Smooth muscle cell of bladder (primary cell): ENCODE measurements around the gene RASGRP4. TPM values are rescaled to one million over a fixed set of nuclear protein-coding genes. Genes with fewer than 3 reads are reported as not detected.

Experiments
- total RNA-seq: library from RNA; depleted of rRNA; stranded (reverse); fragments of >200 nt; gene quantifications from 2 replicates; pipeline ENCODE4 v1.2.3, GENCODE V29; 2014

Gene RASGRP4, protein sequence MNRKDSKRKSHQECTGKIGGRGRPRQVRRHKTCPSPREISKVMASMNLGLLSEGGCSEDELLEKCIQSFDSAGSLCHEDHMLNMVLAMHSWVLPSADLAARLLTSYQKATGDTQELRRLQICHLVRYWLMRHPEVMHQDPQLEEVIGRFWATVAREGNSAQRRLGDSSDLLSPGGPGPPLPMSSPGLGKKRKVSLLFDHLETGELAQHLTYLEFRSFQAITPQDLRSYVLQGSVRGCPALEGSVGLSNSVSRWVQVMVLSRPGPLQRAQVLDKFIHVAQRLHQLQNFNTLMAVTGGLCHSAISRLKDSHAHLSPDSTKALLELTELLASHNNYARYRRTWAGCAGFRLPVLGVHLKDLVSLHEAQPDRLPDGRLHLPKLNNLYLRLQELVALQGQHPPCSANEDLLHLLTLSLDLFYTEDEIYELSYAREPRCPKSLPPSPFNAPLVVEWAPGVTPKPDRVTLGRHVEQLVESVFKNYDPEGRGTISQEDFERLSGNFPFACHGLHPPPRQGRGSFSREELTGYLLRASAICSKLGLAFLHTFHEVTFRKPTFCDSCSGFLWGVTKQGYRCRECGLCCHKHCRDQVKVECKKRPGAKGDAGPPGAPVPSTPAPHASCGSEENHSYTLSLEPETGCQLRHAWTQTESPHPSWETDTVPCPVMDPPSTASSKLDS
- not detected in 2 replicates for total RNA-seq

DNA sequence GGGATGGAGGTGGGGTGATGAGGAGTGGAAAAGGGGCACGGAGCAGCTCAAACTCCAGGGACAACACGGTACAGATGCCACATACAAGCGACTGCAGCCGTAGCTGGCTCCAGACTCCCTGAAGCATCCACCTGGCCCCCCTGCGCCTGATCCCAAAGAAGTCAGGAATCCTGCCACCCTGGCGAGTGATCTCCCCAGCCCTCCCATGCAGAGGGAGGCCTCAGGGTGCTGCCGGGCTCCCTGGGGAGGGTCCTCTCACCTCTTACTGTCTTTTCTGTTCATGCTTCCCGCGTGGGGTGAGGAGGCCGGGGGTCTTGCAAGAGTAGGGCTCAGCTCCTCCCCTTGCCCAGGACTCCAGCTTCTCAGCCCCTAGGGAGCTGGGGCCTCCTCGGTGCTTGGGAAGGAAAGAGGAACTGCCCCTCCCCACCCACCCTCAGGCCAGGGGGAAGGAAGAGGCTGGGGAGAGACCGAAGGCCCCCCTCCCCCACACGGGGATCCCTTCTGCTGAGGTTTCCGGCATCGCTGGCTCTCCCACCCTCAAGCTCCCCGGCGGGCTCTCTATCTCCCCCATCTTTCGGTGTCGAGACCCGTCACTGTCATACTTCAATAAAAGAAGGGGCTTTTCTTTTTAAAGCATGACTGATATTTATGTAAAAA lies at the start of gene RASGRP4:
TSS of gene RASGRP4 (minus strand) at position 410 of the 657 bp plus-strand sequence. CDS start at position 282, 128 bp downstream.

DNA sequence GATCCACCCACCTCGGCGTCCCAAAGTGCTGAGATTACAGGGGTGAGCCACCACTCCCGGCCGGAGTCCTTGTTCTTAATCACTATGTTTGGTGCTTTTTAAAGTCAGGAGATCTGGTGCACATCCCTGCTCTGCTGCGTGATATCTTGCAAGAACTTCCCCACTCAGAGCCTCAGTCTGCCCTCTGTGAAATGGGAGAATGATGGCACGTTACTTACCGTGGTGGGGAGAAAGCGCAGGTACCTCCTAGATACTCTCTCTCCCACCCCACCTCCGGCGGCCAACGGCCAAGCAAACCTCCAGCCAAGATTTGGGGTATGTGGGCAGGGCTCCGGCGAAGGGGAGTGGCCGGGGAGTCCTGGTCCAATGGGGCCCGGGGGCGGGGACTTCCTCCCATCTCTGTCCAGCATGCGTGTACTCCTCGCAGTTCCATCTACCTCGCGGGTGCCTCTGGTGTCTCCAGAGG lies 7.3 kb upstream of the RASGRP4 start, which contains the start of gene RYR1:
TSS of gene RYR1 (plus strand) at position 424 of the 466 bp plus-strand sequence. CDS start 139 bp downstream, outside the sequence.

DNA sequence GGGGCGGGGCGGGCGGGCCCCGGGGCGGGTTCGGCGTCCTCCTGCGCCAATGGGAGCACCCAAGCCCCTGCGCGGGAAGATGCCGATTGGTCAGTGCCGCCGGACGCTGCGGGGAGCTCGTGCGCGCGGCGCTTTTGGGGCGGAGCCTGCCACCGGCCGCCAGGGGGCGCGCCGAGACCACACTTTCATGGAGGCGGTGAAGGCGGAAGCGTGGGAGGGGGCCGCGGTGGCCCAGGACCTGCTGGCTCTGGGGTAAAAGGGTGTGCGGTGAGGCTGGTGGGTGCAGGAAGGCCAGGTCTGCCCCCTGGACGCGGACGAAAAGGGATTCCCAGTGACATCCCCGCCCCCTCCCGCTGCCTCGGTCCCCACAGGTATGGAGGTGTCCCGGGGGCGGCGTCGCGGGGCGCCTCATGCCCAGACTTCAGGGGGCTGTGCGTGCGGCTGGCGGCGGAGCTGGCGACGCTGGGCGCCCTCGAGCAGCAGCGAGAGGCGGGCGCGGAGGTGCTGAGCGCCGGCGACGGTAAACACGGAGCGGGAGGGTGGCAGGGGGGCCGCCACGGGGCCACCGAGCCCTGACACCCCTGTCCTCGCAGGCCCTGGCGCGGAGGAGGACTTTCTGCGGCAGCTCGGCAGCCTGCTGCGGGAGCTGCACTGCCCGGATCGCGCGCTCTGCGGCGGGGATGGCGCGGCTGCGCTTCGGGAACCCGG lies 22.9 kb downstream of the RASGRP4 start, which contains the start of gene FAM98C:
TSS of gene FAM98C (plus strand) at position 127 of the 708 bp plus-strand sequence. CDS start at position 188, 61 bp downstream.

DNA sequence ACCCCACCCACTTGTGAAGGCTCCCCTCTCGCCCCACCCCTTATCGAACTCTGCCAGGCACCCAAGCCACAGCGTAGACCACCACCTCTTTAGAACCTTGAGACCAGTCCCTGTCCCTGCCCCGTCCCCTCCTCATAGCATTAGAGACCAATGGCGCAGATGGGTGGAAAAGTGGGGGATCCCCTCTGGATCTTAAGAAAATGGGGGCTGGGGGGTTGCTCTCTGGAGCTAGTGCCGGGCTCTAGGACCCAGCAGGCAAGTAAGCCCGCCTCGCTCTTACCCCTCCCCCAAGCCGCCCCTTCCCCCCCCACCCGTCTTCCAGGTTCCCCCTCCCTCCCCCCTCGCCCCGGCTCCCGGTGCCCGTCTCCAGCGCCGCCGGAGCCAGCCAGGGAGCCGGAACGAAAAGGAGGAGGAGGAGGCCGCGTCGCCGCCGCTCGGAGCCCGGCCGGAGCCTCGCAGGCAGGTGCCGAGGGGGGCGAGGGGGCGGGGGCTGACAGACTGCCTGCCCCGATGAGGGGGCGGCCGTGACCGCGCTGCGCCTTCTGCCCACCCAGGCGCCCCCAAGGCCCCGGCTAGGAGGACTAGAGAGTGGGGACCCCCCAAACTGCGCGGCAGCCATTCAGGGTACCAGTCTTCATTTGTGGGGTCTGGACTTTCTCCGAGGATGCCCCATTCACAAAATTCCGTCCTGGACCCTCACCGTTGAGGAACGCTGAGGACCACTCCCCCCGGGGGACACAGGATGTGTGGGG lies 37.5 kb downstream of the RASGRP4 start, which contains the start of gene SPRED3:
TSS of gene SPRED3 (plus strand) at position 349 of the 752 bp plus-strand sequence. CDS start 1,606 bp downstream, outside the sequence.

DNA sequence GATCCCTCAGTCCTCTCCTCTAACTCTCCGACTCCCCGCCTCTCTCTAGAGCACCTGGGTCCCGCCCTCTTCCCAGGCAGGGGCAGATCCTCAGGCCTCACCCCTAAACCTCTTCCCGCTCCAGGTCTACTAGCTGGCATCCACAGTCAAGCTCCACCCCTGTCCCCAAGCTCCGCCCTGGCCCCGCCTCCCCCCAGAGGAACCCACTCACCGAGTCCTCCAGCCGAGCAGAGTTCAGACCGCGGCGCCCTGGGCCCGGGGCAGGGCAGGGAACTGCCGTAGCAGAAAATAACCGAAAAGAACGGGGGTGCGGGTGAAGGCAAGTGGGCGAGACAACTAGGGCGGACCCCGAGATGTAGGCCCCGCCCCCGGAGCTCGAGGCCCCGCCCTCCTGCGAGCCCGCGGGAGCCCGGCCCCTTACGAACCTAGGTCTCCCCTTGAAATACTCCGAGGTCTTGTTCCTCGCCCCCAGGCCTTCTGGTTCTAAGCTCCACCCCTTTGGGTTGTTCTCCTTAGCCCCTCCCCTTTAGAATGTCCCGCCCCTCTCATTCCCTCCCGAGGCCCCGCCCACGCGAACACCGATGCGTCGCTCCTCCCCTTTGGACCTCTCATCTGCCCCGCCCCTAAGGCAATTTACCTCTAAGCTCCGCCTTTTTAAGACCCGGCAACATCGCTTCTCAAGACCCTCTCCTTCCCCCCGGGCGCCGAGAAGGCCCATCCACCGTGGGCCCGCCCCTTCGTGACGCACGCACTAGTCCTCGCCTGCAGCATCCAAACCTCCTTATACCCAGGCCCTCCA lies 38.3 kb downstream of the RASGRP4 start, which contains the start of gene GGN:
TSS of gene GGN (minus strand) at position 485 of the 799 bp plus-strand sequence. CDS start 773 bp downstream, outside the sequence.

DNA sequence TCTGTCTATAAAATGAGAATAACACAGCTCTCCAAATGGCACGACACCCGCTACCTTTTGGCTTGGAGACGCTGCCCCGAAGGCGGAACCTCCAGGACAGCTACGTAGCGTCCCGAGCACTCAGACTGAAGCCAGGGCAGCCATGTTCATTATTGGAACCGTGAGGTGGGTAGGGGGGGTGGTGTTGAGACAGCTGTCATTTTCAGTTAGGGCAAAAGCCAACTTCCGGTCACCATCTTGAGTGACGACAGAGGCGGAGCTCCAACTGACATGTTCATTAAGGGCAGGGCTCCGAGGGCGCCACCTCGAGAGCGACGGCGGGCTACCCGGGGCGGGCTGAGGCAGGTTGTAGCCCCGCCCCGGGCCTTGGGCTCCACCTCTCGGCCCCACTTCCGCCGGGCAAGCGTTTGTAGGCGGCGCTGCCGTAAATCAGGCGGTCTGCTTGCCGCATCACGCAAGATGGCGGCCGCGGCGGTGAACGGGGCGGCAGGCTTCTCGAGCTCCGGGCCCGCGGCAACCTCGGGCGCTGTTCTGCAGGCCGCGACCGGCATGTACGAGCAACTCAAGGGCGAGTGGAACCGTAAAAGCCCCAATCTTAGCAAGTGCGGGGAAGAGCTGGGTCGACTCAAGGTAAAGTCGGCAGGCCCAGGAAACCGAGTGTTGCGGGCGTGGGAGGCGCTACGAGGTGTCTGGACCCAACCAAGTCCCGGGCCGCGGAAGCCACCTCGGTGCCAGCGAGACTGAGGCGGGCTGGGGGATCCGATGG lies 51.5 kb downstream of the RASGRP4 start, which contains the start of gene PSMD8:
TSS of gene PSMD8 (plus strand) at position 240 of the 766 bp plus-strand sequence. CDS start at position 271, 31 bp downstream.

Other genes starting within 250 kb of the RASGRP4 start
- 0.55 and 0.57 TPM in 2 replicates for gene DPF1, start 202.0 kb downstream of the RASGRP4 start, total RNA-seq
- gene PPP1R14A, start 169.8 kb downstream of the RASGRP4 start, total RNA-seq, result 0.43 and 0.65 TPM in 2 replicates
- 1.1 and 4.0 TPM in 2 replicates for gene SPINT2, start 161.6 kb downstream of the RASGRP4 start, total RNA-seq
- gene C19orf33, start 122.0 kb downstream of the RASGRP4 start, total RNA-seq, result 0.65 and 0.71 TPM in 2 replicates
- 83.2 and 95.1 TPM in 2 replicates for gene YIF1B, start 110.3 kb downstream of the RASGRP4 start, total RNA-seq
- gene KCNK6, start 106.4 kb downstream of the RASGRP4 start, total RNA-seq, result 8.5 and 19.5 TPM in 2 replicates
- gene CATSPERG, start 90.4 kb downstream of the RASGRP4 start, total RNA-seq, result 0.28 and 0.74 TPM in 2 replicates
- 254 and 265 TPM in 2 replicates for gene PSMD8, start 51.6 kb downstream of the RASGRP4 start, total RNA-seq
- 0.14 and 0.46 TPM in 2 replicates for gene GGN, start 38.2 kb downstream of the RASGRP4 start, total RNA-seq
- gene SPRED3, start 37.5 kb downstream of the RASGRP4 start, total RNA-seq, result 0.71 and 1.0 TPM in 2 replicates
- gene FAM98C, start 23.1 kb downstream of the RASGRP4 start, total RNA-seq, result 5.7 and 6.7 TPM in 2 replicates
- gene RYR1, start 7.5 kb upstream of the RASGRP4 start, total RNA-seq, result under 0.01 TPM in 2 replicates
- gene MAP4K1, start 191.7 kb upstream of the RASGRP4 start, total RNA-seq, result under 0.01 and 0.37 TPM in 2 replicates
- 307 and 373 TPM in 2 replicates for gene EIF3K, start 193.0 kb upstream of the RASGRP4 start, total RNA-seq
- gene ACTN4, start 221.4 kb upstream of the RASGRP4 start, total RNA-seq, result 88.2 and 140 TPM in 2 replicates